Posterior cingulate gyrus (tissue), 11 donors: ENCODE results near the gene EIF4G1.
A peak's percentile ranks its signal among the peaks of the same experiment; 100 is the strongest.

Source experiments
- DNase-seq, 10 donors: peaks; one replicate each; pipeline versions ENCODE4 v3.0.0 to v3.0.0-alpha.2; 2020 to 2021; ENCODE audit warnings: mixed read lengths in 3 of 10
- intact Hi-C: fragments of 100-400 bp; cut with DNase I; formaldehyde crosslinking; loops from one replicate; pipeline ENCODE4 v1.15.1; 2023

The EIF4G1 gene

GRCh38 chr3:184346480-184347190 is 32.2 kb downstream of the EIF4G1 start:
- intact Hi-C loops: no loop called here
- peak in 3 of 10 donors; percentile 67 to 85 (median 70) for DNase-seq

- DNase-seq: peak in 3 of 10 donors; percentile 55 to 66 (median 64)
- intact Hi-C loops: no loop called here
Measured at GRCh38 chr3:184347321-184348056, 33.1 kb downstream of the EIF4G1 start.

GRCh38 chr3:184348057-184348382 is 33.6 kb downstream of the EIF4G1 start:
- intact Hi-C loops: no loop called here
- peak in 3 of 10 donors; percentile 13 to 37 (median 30) for DNase-seq

DNA sequence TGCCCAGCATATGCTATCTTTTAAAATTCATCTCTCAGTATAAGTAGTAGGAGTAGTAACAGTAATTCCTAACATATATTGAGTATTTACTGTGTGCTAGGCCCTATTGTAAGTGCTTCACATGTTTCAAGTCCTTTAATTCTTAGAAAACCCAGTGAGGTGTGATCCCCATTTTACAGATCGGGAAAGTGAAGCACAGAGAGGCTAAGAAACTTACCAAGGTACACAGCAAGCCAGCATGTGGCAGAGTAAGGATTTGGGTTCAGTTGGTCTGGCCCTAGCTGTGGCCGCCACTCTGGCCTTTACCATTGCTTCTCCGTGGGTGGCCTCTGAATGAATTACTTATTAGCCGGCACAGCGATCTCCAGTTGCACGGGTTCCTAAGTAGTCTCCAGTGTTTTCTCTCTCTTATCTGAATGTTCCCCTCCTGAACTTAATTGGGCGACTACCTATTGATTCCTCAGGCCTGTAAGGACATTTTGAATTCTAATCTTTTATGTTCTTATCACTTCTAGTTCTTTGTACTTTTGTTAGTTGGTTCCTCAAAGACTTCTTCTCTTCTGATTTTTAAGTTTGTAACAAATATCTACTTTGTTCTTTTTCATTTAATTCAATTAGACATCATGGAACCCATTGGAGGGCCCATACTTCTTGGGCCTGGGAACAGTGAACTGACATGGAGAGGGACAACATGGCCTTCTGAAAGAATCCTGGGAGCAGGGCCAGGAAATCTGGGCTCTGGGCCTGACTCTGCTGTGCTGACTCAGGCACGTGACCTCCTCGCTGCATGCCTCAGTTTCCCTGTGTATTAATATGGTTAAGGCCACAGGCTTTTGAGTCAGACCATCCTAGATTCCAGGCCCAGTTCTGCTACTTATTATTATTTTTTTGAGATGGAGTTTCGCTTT is 35.4 kb downstream of the EIF4G1 start:
- peak in 3 of 10 donors; percentile 53 to 75 (median 56) for DNase-seq
- intact Hi-C loops: no loop called here

- intact Hi-C loops: no loop called here
- DNase-seq: no peak
Measured at GRCh38 chr3:184350618-184351017, 36.2 kb downstream of the EIF4G1 start.

DNA sequence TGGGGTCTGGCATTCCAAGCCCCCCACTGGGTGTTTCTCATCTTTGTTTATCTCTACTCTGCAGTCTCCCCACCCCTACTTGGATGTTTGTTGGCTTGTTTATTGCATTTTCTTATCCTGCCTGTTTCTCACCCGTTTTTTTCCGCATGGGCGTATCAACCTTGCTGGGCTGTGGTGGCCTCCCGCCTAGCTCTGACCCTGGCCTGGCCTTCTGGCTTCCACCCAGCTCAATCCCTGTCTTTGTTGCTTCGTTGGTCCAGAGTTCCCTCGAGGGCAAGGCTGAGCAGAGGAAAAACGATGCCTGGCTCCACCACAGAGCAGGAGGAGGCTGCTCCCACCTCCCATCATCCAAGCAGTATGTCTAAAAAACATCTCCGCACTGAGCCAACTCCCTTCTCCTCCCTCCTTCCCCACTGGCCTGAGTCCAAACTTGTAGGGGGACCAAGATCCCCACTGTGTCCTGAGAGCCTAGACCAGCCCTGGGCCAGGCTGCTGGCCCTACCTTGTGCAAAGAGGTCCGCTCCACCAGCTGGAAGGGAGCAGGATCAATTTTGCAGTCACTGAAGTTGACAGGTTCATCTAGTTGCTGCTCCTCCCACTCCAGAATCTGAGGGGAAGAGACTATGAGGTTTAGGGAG is 37.2 kb downstream of the EIF4G1 start:
- intact Hi-C loops: no loop called here
- peak in 3 of 10 donors; percentile 27 to 61 (median 47) for DNase-seq

- DNase-seq: peak in 2 of 10 donors; percentile 60 to 70
- intact Hi-C loops: no loop called here
Measured at GRCh38 chr3:184352149-184352785, 37.9 kb downstream of the EIF4G1 start.

DNA sequence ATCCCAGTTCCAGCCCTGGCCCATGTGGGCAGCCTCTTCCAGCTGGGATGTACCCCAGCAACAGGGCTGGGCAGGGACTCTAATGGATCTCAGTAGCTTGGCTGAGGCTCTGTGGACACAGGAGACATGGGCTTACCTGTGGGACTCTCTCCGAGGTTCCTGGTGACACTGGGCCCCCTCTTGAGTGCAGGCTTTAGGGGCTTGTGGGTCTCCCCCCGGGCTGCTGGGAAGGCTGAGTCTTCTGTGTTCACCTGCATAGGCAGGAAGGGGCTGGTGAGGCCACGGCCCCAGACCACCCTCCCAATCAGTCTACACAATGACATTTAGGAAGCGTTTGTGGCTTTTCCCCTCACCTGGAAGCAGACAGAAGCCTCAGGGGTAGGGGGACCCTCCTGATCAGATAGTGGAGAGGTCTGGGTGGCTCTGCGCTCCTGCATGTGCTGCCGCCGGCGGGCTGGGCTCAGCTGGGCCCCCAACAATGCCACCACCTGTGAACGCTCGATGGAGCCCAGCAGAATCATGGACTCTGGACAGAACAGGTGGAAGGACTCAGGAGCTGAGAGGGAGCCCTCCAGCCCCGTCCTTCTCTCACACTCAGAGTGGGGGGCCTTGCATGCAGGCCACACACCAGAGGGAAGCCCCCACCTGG is 38.6 kb downstream of the EIF4G1 start:
- intact Hi-C loops: no loop called here
- DNase-seq: peak in 2 of 10 donors; percentile 27 to 60

DNA sequence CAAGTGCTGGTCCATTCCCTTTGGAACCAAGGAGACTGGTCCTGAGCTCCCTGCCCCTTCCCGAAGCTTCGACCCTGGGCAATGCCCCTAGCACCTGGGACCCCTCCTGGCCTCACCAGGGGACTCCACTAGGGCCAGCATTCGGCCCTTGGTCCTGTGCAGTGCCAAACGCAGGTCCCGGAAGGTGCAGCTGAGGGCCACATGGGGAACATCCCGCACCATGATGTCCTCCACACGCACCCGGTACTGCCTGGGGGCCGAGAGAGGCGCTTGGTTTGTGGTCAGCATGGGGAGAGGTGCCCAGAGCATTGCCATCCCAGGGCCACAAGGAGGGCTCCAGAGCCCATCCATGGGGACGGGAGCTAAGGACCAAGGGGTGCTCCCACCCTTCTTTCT is 39.1 kb downstream of the EIF4G1 start:
- intact Hi-C loops: no loop called here
- DNase-seq: peak in 2 of 10 donors; percentile 50 to 78

DNA sequence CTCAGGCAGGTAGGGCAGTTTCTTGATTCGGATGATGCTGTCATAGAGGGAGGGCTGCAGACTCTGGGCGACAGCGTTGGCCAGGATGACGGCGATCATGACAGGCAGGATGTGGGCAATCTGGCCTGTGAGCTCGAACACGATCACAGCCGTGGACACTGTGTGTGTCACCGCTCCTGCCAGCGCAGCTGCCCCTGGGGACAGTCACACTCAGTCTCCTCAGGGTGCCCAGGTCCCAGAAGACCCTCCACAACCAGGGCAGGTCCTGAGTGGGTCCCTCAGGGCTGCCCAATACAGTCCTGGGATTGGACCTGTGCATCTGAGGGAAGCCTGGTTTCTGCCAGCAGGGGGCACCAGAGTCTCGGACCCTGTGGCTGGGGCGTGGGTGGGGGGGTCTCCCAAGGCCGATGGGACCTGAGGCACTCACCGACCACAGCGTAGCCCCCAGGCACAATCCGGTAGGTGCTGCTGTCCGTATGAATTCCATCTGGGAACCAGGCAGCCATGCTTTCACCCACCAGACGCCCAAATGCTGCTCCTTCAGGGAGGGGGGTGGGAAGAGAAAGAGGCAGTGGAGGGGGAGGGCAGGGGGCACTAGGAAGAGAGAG is 39.8 kb downstream of the EIF4G1 start:
- intact Hi-C loops: no loop called here
- peak in 5 of 10 donors; percentile 62 to 90 (median 81) for DNase-seq

GRCh38 chr3:184354754-184355153 is 40.3 kb downstream of the EIF4G1 start:
- intact Hi-C loops: no loop called here
- peak in 3 of 10 donors; percentile 41 to 68 (median 42) for DNase-seq

- peak in 3 of 10 donors; percentile 17 to 65 (median 45) for DNase-seq
- intact Hi-C loops: no loop called here
Measured at GRCh38 chr3:184355261-184356040, 41.0 kb downstream of the EIF4G1 start.

DNA sequence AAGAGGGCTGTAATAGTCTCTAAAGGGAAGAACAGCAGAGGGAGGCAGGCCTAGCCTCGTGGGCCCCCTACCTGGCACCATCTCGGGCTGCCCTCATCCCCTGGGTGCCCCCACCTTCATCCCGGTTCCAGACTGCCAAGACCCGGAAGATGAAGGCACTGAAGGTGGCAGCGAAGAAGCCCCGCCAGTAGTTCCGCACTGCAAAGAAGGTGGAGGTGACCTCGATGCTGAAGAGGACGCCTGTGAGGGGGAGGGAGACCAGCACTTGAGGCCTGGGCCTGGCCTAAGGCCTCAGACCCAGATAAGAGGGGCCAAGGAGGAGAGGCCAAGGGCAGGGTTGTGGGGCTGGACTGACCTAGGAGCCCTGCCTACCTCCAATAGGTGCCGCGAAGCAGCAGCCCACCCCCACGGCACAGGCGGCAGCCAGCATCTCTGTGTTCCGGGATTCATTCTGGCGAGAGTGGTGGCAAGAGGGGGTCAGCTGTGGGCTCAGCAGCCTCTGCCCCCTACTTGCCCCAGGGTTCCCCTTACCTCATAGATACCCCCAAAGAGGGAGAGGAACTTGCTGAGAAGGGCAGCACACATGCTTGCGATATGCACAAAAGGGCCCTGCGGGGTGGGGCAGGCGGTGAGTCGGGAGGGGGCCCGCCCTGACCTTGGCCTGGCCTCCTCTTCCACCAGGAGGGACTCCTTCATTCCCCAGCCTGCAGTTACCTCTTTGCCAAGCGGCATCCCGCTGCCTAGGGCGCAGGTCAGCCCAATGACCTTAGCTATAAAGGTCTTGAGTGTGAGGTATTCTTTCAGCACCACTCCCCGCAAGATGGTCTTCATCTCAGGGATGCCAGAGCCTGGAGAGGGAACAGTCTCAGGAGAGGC is 43.1 kb downstream of the EIF4G1 start:
- peak in 3 of 10 donors; percentile 44 to 78 (median 66) for DNase-seq
- intact Hi-C loops: no loop called here

GRCh38 chr3:184358124-184358767 is 43.8 kb downstream of the EIF4G1 start:
- peak in 2 of 10 donors; percentile 28 to 40 for DNase-seq
- intact Hi-C loops: no loop called here

DNA sequence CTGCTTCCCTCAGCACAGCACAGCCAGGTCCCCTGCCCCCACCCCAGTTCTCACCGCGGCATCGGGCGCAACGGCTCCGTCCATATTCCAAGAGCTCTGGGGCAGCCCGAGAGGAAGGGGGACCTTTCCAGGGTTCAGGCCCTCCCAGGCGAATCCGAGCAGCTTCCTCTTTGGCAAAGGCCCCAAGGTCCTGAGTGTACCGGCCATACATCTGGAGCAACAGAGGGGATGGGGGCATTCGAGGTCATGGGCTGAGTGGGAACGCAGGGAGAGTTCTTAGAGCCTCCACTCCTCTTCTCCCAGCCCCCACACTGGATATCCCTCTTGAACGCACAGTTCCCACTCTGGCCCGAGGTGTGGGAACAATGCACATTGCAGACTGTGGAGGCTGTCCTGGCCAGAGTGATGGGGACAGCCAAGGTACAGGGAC is 44.5 kb downstream of the EIF4G1 start:
- intact Hi-C loops: no loop called here
- peak in 2 of 10 donors; percentile 60 to 79 for DNase-seq

DNA sequence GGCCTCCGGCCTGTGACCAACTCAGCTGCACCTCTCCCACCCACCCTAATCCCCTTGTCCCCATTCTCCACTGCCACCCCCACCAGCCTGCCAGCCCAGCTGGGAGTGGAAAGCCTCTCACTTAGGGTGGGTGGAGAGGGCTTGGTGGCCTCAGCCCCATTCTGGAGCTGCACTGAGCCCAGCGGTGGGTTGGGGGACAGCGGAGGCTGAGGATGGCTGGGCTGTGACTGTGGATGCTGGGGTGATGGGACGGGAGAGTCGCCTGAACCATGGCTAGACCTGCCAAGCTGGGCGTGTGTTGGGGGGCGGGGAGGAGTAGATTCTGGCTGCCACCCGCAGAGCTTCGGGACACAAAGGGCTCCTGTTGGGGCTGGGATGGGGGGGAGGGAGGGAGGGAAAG is 45.2 kb downstream of the EIF4G1 start:
- intact Hi-C loops: loop anchor here (10.0 kb wide), 1 partner anchor 445 kb away; no protein-coding TSS in a partner anchor
- peak in 7 of 10 donors; percentile 67 to 96 (median 82) for DNase-seq
